HFF-Myc (cell line): ENCODE results near the gene RUNX1.

Source experiments
- DNase-seq: peaks from one replicate; pipeline ENCODE4 v3.0.0-alpha.2; 2011; ENCODE audit warnings: low read depth; ENCODE audit errors: extremely low read depth
- H3K4me3 ChIP-seq: replicated peaks from 2 replicates; pipeline ENCODE4 v1.5.1; 2011; ENCODE audit warnings: low read depth, mild to moderate bottlenecking, control low read depth, low read length
- TF ChIP-seq, protein P1 (sequence below): IDR thresholded peaks from 2 replicates; pipeline ENCODE4 v1.5.1; 2012; ENCODE audit warnings: mild to moderate bottlenecking, low read depth, low read length, control low read depth; ENCODE audit errors: missing control alignments

The RUNX1 gene

DNA sequence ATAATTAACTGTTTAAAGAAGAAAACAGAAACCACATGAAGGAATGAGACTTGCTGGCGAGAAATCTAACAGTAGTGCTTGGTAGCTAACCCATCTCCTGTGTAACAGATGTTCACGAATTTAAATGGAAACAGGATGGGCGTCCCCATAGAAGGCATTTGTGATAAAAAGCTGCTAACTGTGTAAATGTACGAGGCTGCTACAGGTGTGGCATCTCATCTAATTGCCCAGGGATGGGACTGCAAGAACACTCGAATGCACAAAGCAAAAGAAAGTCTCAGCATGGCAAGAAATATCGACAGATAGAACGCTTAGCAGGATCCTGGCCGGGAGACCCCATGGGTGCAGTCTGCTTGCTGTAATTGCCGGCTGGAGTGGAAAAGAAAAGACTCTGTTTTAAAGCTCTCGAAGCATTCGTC is 112.7 kb downstream of the RUNX1 start:
- peak overlapping the region; percentile 24 for H3K4me3 ChIP-seq
- no peak for DNase-seq
- TF ChIP-seq, protein P1, sequence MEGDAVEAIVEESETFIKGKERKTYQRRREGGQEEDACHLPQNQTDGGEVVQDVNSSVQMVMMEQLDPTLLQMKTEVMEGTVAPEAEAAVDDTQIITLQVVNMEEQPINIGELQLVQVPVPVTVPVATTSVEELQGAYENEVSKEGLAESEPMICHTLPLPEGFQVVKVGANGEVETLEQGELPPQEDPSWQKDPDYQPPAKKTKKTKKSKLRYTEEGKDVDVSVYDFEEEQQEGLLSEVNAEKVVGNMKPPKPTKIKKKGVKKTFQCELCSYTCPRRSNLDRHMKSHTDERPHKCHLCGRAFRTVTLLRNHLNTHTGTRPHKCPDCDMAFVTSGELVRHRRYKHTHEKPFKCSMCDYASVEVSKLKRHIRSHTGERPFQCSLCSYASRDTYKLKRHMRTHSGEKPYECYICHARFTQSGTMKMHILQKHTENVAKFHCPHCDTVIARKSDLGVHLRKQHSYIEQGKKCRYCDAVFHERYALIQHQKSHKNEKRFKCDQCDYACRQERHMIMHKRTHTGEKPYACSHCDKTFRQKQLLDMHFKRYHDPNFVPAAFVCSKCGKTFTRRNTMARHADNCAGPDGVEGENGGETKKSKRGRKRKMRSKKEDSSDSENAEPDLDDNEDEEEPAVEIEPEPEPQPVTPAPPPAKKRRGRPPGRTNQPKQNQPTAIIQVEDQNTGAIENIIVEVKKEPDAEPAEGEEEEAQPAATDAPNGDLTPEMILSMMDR, result no peak

DNA sequence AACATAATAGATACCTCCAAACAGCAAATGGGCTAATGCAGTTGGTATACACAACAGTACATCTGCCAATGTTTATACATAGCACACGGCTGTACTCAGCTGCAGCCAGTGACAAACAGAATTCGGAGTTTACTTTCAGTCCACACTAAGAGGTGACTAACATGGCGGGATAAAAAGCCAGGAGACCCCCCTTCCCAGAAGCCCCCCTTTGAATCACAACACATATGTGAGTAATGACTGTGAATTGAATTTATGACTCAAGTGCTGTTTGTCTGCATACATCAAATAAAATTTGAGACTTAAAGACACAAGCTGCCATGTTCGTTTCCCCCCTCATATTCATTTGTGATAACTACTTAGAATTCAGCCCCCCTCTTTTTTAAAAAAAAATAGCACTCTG is 113.2 kb downstream of the RUNX1 start:
- no peak for DNase-seq
- TF ChIP-seq, protein P1, result no peak
- no peak overlapping the region for H3K4me3 ChIP-seq

DNA sequence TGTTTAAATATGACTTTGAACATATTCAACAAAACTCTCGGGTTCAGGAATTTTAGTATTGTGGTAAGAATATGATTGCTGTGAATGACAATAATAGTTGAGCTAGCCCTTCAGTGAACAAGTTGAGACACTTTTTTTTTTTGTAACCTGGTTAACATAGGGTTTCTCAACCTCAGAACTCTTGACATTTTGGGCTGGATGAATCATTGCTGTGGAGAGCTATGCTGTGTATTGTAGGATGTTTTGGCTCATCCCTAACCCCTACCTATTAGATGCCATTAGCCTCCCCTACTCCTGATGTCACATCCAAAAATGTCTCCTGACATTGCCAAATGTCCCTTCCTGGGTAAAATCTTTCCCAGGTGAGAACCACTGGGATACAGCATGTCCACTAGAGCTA is 113.7 kb downstream of the RUNX1 start:
- DNase-seq, result no peak
- no peak overlapping the region for H3K4me3 ChIP-seq
- TF ChIP-seq, protein P1, result no peak

DNA sequence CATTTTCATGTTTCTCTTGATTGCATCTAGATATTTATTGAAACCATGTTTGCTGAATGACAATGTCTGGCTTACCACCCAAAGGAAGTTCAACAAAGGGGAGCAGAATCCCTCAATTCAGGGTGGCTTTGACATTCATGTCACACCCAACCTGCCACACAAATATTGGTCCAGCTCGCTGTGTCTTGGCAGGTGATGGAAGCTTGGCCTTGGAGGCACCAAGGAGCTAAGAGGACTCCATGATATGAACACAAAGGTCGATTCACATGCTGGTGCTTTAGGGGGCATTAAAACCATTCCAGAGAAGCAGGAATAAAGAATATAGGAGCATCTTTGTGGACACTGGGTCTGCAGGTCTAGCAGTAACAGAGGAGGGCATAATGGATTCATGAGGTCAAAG is 114.8 kb downstream of the RUNX1 start:
- TF ChIP-seq, protein P1, result no peak
- no peak overlapping the region for H3K4me3 ChIP-seq
- no peak for DNase-seq

DNA sequence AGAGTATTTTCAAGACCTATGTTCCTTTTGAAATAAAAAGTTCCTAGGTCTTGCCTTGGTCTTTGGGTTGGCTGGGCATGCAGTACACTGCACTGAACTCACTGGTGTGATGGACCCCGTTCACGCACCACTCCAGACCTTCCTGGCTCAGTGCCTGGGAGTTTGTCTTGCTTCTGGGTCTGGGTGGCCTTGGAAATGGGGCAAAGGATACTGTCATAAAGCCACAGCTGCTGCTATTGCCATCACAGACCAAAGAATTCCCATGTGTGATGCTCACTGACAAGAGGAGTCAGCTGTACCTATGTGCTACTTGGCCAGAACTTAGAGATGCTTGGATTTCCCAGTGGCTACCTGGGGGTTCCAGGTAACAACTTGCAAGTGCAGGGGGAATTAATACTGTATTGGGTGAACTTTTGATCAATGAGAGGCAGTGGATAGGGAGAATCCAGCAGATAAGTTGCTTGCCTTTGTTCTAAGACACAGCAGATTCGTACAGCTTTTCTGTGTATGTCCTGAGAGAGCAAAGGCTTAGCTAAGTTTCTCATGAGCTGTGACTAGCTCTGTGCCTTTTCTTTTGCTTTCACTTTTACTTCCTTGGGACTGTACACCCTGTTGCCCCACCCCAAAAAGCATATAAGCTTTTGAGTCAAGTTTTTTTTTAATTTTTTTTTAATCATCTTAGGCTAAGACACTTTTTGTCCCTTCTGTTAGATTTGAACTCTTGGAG is 115.3 kb downstream of the RUNX1 start:
- H3K4me3 ChIP-seq, result no peak overlapping the region
- TF ChIP-seq, protein P1, result no peak
- DNase-seq, result no peak

DNA sequence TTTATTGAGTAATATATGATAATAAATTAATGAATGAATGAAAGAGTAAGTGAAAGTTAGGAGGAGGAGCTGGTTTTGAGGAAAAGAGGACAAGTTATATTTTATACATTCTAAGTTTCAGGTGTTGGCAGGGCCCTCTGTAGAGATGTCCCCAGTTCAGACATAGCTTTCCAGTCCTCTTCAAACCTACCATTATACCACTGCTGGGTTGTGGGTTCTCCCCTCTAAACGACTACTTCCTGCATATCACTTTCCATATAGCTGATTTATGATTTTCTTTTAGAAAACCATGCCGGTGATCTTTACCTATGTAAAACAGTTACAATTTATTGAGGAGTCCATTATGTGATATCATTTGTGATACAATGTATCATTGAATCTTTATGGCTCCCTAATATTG is 116.9 kb downstream of the RUNX1 start:
- H3K4me3 ChIP-seq, result no peak overlapping the region
- DNase-seq, result no peak
- TF ChIP-seq, protein P1, result no peak

DNA sequence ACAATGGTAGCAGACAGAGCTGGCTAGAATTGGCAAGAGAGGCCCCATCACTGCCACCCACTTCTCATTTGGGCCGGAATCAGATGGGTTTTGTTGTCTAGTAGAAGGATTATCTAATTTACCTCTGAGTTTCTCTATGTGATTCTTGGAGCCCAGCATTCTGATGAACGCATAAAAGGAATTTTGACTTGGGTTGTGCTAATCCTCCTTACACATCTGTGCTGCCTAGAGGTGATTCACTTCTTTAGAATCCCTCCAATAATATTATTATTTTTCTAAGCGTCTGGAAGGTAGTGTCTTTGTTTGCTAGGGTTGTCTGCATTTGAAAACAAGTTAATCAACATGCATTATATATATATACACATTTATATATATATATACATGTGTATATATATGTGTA is 118.1 kb downstream of the RUNX1 start:
- TF ChIP-seq, protein P1, result no peak
- no peak overlapping the region for H3K4me3 ChIP-seq
- DNase-seq, result no peak
